Gastroesophageal sphincter (tissue), 2 donors: ENCODE data around the gene TUBA3D.
"Not testable (repeated sequence)": the region's sequence is repeated elsewhere in the genome, so short reads cannot be mapped to it uniquely, and the experiment has no call there.

Experiments
- POLR2A ChIP-seq, 2 donors: fragments of 450-650 bp; IDR thresholded peaks; one replicate each; pipeline ENCODE4 v1.6.1; 2017; ENCODE audit warnings: antibody characterized with exemption in 2 of 2, mild to moderate bottlenecking in 2 of 2, moderate library complexity in 1 of 2
- POLR2AphosphoS5 ChIP-seq: sonication (generic); formaldehyde crosslinking; IDR thresholded peaks from one replicate; pipeline ENCODE4 v1.6.1; 2017; ENCODE audit warnings: antibody characterized with exemption

GRCh38 chr2:131521524-131521923, 45.6 kb downstream of the TUBA3D start:
- not testable (repeated sequence) for TF ChIP-seq POLR2A (IDR thresholded peaks at IDR 0.05); POLR2AphosphoS5
